Gastroesophageal sphincter (tissue), 4 donors: ENCODE results near the gene TCF7L2. TPM values are rescaled to one million over a fixed set of nuclear protein-coding genes. Genes with fewer than 3 reads are reported as not detected.

Experiments used
- ATAC-seq: fragments of 150-250 bp; one replicate; pipeline ENCODE4 v1.9.1; 2016; ENCODE audit warnings: mild to moderate bottlenecking, moderate library complexity
- H3K27ac ChIP-seq, 4 donors: fragments of 200-600 bp; sonication (generic) in 3 of 4; 1 replicate in 3 of 4; 2 replicates in 1 of 4; pipeline ENCODE4 v1.5.1; 2016 to 2019
- H3K27me3 ChIP-seq: fragments of 200-600 bp; sonication (generic); one replicate; pipeline ENCODE4 v1.5.1; 2019
- H3K36me3 ChIP-seq, 2 donors: fragments of 200-600 bp; sonication (generic); one replicate each; pipeline ENCODE4 v1.5.1; 2019; ENCODE audit warnings: control low read depth in 1 of 2
- H3K4me1 ChIP-seq, 3 donors: fragments of 200-600 bp; sonication (generic); 1 replicate in 2 of 3; 2 replicates in 1 of 3; pipeline ENCODE4 v1.5.1; 2016 to 2019; ENCODE audit warnings: control low read depth in 2 of 3
- H3K4me3 ChIP-seq, 2 donors: fragments of 200-600 bp; sonication (generic); one replicate each; pipeline ENCODE4 v1.5.1; 2019; ENCODE audit warnings: mild to moderate bottlenecking in 1 of 2, moderate library complexity in 1 of 2
- H3K9me3 ChIP-seq, 3 donors: fragments of 200-600 bp; sonication (generic); one replicate each; pipeline ENCODE4 v1.5.1; 2017 to 2019; ENCODE audit warnings: control low read depth in 2 of 3
- CTCF ChIP-seq, 4 experiments: fragments of 200-600 bp in 2 of 4; fragments of 450-650 bp in 2 of 4; sonication (generic) in 1 of 4; IDR thresholded peaks; one replicate each; pipeline ENCODE4 v1.5.1; 2017 to 2019; ENCODE audit warnings: antibody characterized with exemption in 4 of 4, mild to moderate bottlenecking in 2 of 4, moderate library complexity in 2 of 4
- EP300 ChIP-seq: sonication (generic); formaldehyde crosslinking; IDR thresholded peaks from one replicate; pipeline ENCODE4 v1.6.1; 2017; ENCODE audit warnings: antibody characterized with exemption, mild to moderate bottlenecking
- POLR2A ChIP-seq, 2 donors: fragments of 450-650 bp; IDR thresholded peaks; one replicate each; pipeline ENCODE4 v1.6.1; 2017; ENCODE audit warnings: antibody characterized with exemption in 2 of 2, mild to moderate bottlenecking in 2 of 2, moderate library complexity in 1 of 2
- POLR2AphosphoS5 ChIP-seq: sonication (generic); formaldehyde crosslinking; IDR thresholded peaks from one replicate; pipeline ENCODE4 v1.6.1; 2017; ENCODE audit warnings: antibody characterized with exemption
- WGBS, 2 donors: methylation state at CpG; one replicate each; pipeline ENCODE4 v1.1.5; 2018; ENCODE audit warnings: low coverage in 1 of 2; 5-methylcytosine and 5-hydroxymethylcytosine counted together
- total RNA-seq, 4 donors: library from RNA; depleted of rRNA; stranded (reverse); fragments of >200 nt; gene quantifications; one replicate each; pipeline ENCODE4 v1.1.0, GENCODE V29; 2016

Gene TCF7L2
- total RNA-seq, 4 donors from 2014 or later = 12.6 to 22.4 (median 20.2) TPM

- no peak overlapping the region for H3K4me3 ChIP-seq
- WGBS, 2 donors = 91 to 92% methylated on average over 9 to 11 of the region's 12 CpGs
- peaks cover 5 to 41% (median 10%) of the 10 kb centered on the region in 3 donors for H3K4me1 ChIP-seq
- H3K36me3 ChIP-seq = no peaks in the 10 kb centered on the region
- no peaks in the 10 kb centered on the region for H3K27me3 ChIP-seq
- H3K9me3 ChIP-seq = no peaks in the 10 kb centered on the region
- H3K27ac ChIP-seq = no peak overlapping the region
- no peak for ATAC-seq
- TF ChIP-seq EP300 = no peak
- no peak for TF ChIP-seq CTCF (IDR thresholded peaks at IDR 0.05)
- TF ChIP-seq POLR2AphosphoS5 = no peak
- no peak for TF ChIP-seq POLR2A (IDR thresholded peaks at IDR 0.05)
Observed at GRCh38 chr10:113038183-113038582, 88.1 kb downstream of the TCF7L2 start.

- Histone ChIP-seq H3K36me3 (no peaks in the 10 kb centered on the region), H3K9me3 (no peaks in the 10 kb centered on the region), H3K27ac (no peak overlapping the region), H3K4me3 (no peak overlapping the region), H3K4me1 (peaks cover 5 to 41% (median 10%) of the 10 kb centered on the region in 3 donors), H3K27me3 (no peaks in the 10 kb centered on the region)
- WGBS, 2 donors = 77 to 88% methylated on average over 3 to 4 of the region's 4 CpGs
- no peak for ATAC-seq
- TF ChIP-seq EP300 (no peak), CTCF (IDR thresholded peaks at IDR 0.05) (no peak), POLR2AphosphoS5 (no peak), POLR2A (IDR thresholded peaks at IDR 0.05) (no peak)
Observed at GRCh38 chr10:113038985-113039384, 88.9 kb downstream of the TCF7L2 start.

- Histone ChIP-seq H3K36me3 (no peaks in the 10 kb centered on the region), H3K9me3 (no peaks in the 10 kb centered on the region), H3K4me1 (peaks cover 5 to 33% (median 10%) of the 10 kb centered on the region in 3 donors), H3K27me3 (no peaks in the 10 kb centered on the region), H3K27ac (no peak overlapping the region), H3K4me3 (no peak overlapping the region)
- no peak for TF ChIP-seq POLR2A (IDR thresholded peaks at IDR 0.05)
- TF ChIP-seq EP300 = no peak
- TF ChIP-seq POLR2AphosphoS5 = no peak
- TF ChIP-seq CTCF (IDR thresholded peaks at IDR 0.05) = no peak
- WGBS, 2 donors = 75 to 83% methylated on average over 1 of the region's 1 CpG
- no peak for ATAC-seq
Observed at GRCh38 chr10:113041324-113041723, 91.3 kb downstream of the TCF7L2 start.

- TF ChIP-seq POLR2A (IDR thresholded peaks at IDR 0.05) (no peak), CTCF (IDR thresholded peaks at IDR 0.05) (no peak), EP300 (no peak), POLR2AphosphoS5 (no peak)
- Histone ChIP-seq H3K27ac (peak overlapping the region in 3 of 4 donors; percentile 3 to 53 (median 16)), H3K36me3 (no peaks in the 10 kb centered on the region), H3K4me1 (peaks cover 5 to 37% (median 11%) of the 10 kb centered on the region in 3 donors), H3K27me3 (no peaks in the 10 kb centered on the region), H3K4me3 (no peak overlapping the region), H3K9me3 (no peaks in the 10 kb centered on the region)
- 56 to 59% methylated on average over 3 to 5 of the region's 5 CpGs for WGBS, 2 donors
- ATAC-seq = no peak
Observed at GRCh38 chr10:113041841-113042750, 92.0 kb downstream of the TCF7L2 start.

GRCh38 chr10:113042868-113043267, 92.8 kb downstream of the TCF7L2 start:
- no peak overlapping the region for H3K4me3 ChIP-seq
- no peaks in the 10 kb centered on the region for H3K36me3 ChIP-seq
- no peaks in the 10 kb centered on the region for H3K9me3 ChIP-seq
- WGBS, 2 donors = 71 to 87% methylated on average over 6 to 7 of the region's 7 CpGs
- peaks cover 5 to 44% (median 18%) of the 10 kb centered on the region in 3 donors for H3K4me1 ChIP-seq
- peak; percentile 48 for ATAC-seq
- no peaks in the 10 kb centered on the region for H3K27me3 ChIP-seq
- TF ChIP-seq EP300 (no peak), POLR2AphosphoS5 (peak; percentile 41), POLR2A (IDR thresholded peaks at IDR 0.05) (no peak)
- H3K27ac ChIP-seq = peak overlapping the region in 3 of 4 donors; percentile 3 to 53 (median 16)
